Esophagus squamous epithelium (tissue), 5 donors: ENCODE data around the gene ZNF507. TPM values are rescaled to one million over a fixed set of nuclear protein-coding genes. Genes with fewer than 3 reads are reported as not detected.

Experiments used
- DNase-seq: peaks from one replicate; lab custom pipeline; 2025; lab: John Stamatoyannopoulos, UW
- H3K27ac ChIP-seq, 4 donors: fragments of 200-600 bp; sonication (generic); one replicate each; pipeline ENCODE4 v1.5.1; 2016 to 2019; ENCODE audit warnings: mild to moderate bottlenecking in 1 of 4
- H3K27me3 ChIP-seq, 4 donors: fragments of 200-600 bp; sonication (generic); 1 replicate in 3 of 4; 2 replicates in 1 of 4; pipeline versions ENCODE4 v1.5.1 to v1.6.0; 2017 to 2021; ENCODE audit warnings: antibody characterized with exemption in 1 of 4
- H3K36me3 ChIP-seq, 3 donors: fragments of 200-600 bp; sonication (generic); one replicate each; pipeline ENCODE4 v1.5.1; 2016 to 2019
- H3K4me1 ChIP-seq, 3 donors: fragments of 200-600 bp; sonication (generic); one replicate each; pipeline ENCODE4 v1.5.1; 2017 to 2019
- H3K4me3 ChIP-seq, 4 donors: fragments of 200-600 bp; sonication (generic); 1 replicate in 3 of 4; 2 replicates in 1 of 4; pipeline ENCODE4 v1.5.1; 2016 to 2019; ENCODE audit warnings: mild to moderate bottlenecking in 2 of 4, moderate library complexity in 1 of 4
- H3K9me3 ChIP-seq, 3 donors: fragments of 200-600 bp; sonication (generic); one replicate each; pipeline ENCODE4 v1.5.1; 2016 to 2019
- CTCF ChIP-seq, 6 experiments: fragments of 450-650 bp in 4 of 6; fragments of 200-600 bp in 2 of 6; sonication (generic) in 2 of 6; IDR thresholded peaks; one replicate each; pipeline ENCODE4 v1.5.1; 2016 to 2019; ENCODE audit warnings: antibody characterized with exemption in 6 of 6, mild to moderate bottlenecking in 4 of 6, moderate library complexity in 4 of 6
- POLR2A ChIP-seq, 4 donors: fragments of 450-650 bp; IDR thresholded peaks; one replicate each; pipeline ENCODE4 v1.6.1; 2017; ENCODE audit warnings: antibody characterized with exemption in 4 of 4, mild to moderate bottlenecking in 4 of 4, moderate library complexity in 3 of 4
- WGBS, 2 donors: methylation state at CpG; one replicate each; pipeline ENCODE4 v1.1.5; 2018; 5-methylcytosine and 5-hydroxymethylcytosine counted together
- intact Hi-C: fragments of 100-400 bp; cut with DNase I; formaldehyde crosslinking; loops from one replicate; pipeline ENCODE4 v1.15.0; 2022
- total RNA-seq, 4 donors: library from RNA; depleted of rRNA; stranded (reverse); fragments of >200 nt; gene quantifications; one replicate each; pipeline ENCODE4 v1.1.0, GENCODE V29; 2016
- donor health status: DM: yes; HTN: yes; CAD: no.

The ZNF507 gene
- total RNA-seq, 4 donors from 2014 or later = 5.1 to 19.8 (median 9.3) TPM

DNA sequence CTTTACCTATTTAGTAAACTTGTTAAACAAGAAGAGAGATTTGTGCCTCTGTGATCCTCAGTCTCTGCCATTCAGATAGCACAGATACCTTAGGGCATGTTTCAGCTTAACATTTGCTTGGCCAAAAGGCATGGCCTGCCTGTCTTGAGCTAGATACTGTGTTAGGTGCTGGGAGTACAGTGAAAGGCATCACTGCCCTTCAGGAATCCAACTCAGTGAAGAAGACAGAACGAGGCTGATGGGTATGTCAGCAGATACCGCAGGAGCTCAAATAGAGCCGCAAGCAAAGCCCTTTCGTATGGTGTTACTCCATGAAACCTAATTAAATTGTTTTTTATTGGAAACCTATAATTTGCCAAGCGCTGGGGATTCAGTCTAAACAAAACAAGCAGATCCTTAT, 12.9 kb downstream of the ZNF507 start:
- intact Hi-C loops = no loop called here
- DNase-seq = no peak
- 95 to 96% methylated on average over 5 of the region's 5 CpGs for WGBS, 2 donors
- Histone ChIP-seq H3K27me3 (no peaks in the 10 kb centered on the region), H3K27ac (no peak overlapping the region), H3K36me3 (peaks cover 3 to 89% (median 5%) of the 10 kb centered on the region in 3 donors), H3K4me1 (peaks cover 13 to 53% (median 14%) of the 10 kb centered on the region in 3 donors), H3K9me3 (no peaks in the 10 kb centered on the region), H3K4me3 (no peak overlapping the region)
- TF ChIP-seq CTCF (IDR thresholded peaks at IDR 0.05) = no peak
- no peak for TF ChIP-seq POLR2A (IDR thresholded peaks at IDR 0.05)

DNA sequence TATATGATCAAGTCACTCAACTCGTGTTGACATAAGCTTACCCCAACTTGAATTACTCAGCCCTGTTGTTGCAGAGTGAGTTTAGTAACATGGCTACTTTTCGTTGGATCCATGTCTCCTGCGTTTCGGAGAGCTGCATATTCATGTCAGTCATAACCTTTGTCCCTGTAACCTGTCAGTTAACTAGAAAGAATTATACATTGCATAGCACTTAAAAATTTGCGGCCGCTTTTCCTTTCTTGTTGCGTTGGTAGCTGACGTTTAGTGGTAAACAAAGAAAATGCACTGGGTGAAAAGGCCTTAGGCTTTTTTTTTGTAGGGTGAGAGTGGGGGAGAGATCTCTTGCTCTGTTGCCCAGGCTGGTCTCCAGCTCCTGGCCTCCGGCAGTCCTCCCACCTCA, 14.2 kb downstream of the ZNF507 start:
- TF ChIP-seq POLR2A (IDR thresholded peaks at IDR 0.05) (no peak), CTCF (IDR thresholded peaks at IDR 0.05) (no peak)
- DNase-seq = no peak
- WGBS, 2 donors = 91 to 92% methylated on average over 8 to 9 of the region's 9 CpGs
- intact Hi-C loops = no loop called here
- H3K9me3 ChIP-seq = no peaks in the 10 kb centered on the region
- H3K27ac ChIP-seq = no peak overlapping the region
- no peak overlapping the region for H3K4me3 ChIP-seq
- H3K36me3 ChIP-seq = peaks cover 0 to 84% (median 0%) of the 10 kb centered on the region in 3 donors
- peaks cover 20 to 51% (median 20%) of the 10 kb centered on the region in 3 donors for H3K4me1 ChIP-seq
- H3K27me3 ChIP-seq = no peaks in the 10 kb centered on the region

- Histone ChIP-seq H3K4me3 (no peak overlapping the region), H3K4me1 (peaks cover 20 to 30% (median 20%) of the 10 kb centered on the region in 3 donors), H3K36me3 (peaks cover 0 to 88% (median 0%) of the 10 kb centered on the region in 3 donors), H3K9me3 (no peaks in the 10 kb centered on the region), H3K27ac (peak overlapping the region in 2 of 4 donors; percentile 77 to 79), H3K27me3 (no peaks in the 10 kb centered on the region)
- TF ChIP-seq CTCF (IDR thresholded peaks at IDR 0.05) = no peak
- no peak for TF ChIP-seq POLR2A (IDR thresholded peaks at IDR 0.05)
- no peak for DNase-seq
- 92% methylated on average over 7 to 8 of the region's 9 CpGs for WGBS, 2 donors
- intact Hi-C loops = no loop called here
Measured at GRCh38 chr19:32361574-32362317, 16.3 kb downstream of the ZNF507 start.

DNA sequence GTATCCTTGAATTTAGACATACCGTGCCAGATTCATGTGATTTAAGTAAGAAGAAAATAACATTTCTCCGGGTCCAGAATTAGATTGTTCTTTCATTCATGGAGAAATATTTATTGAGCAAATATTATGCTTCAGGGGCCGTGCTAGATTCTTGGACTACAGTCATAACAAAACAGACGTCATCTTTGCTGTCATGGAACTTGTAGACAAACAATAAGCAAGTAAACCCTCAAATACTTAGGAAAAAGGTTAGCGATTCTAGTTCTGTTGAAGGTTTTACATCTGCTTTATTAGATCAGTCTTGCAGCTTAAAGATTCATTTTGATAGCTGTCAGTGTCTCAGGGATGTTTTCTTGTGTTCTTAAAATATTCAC, 16.9 kb downstream of the ZNF507 start:
- Histone ChIP-seq H3K27me3 (no peaks in the 10 kb centered on the region), H3K4me3 (no peak overlapping the region), H3K36me3 (peaks cover 0 to 88% (median 0%) of the 10 kb centered on the region in 3 donors), H3K4me1 (peaks cover 20 to 30% (median 20%) of the 10 kb centered on the region in 3 donors), H3K9me3 (no peaks in the 10 kb centered on the region), H3K27ac (peak overlapping the region in 2 of 4 donors; percentile 77 to 79)
- TF ChIP-seq CTCF (IDR thresholded peaks at IDR 0.05) (no peak), POLR2A (IDR thresholded peaks at IDR 0.05) (no peak)
- no peak for DNase-seq
- 72 to 80% methylated on average over 5 of the region's 5 CpGs for WGBS, 2 donors
- intact Hi-C loops = no loop called here

DNA sequence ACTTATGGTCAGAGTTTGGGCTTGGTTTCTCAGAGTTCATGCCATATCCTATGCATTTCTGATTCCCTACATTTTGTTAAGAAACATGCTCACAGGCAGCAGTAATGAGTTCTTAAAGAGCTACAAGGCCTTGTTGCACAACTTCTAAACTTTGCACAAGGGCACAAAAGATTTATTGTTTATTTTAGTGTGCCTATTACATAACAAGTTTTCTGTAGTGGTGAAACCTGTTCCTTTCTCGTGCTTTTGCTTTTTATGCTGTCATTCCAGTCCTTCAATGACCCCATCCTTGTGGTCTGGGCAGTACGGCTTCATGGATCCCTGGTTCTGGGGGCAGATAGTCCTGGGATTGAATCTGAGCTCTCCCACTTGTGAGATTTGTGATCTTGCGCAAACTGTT, 17.8 kb downstream of the ZNF507 start:
- H3K4me3 ChIP-seq = no peak overlapping the region
- DNase-seq = no peak
- H3K36me3 ChIP-seq = peaks cover 0 to 85% (median 0%) of the 10 kb centered on the region in 3 donors
- H3K27me3 ChIP-seq = no peaks in the 10 kb centered on the region
- intact Hi-C loops = no loop called here
- TF ChIP-seq POLR2A (IDR thresholded peaks at IDR 0.05) = no peak
- TF ChIP-seq CTCF (IDR thresholded peaks at IDR 0.05) = no peak
- no peaks in the 10 kb centered on the region for H3K9me3 ChIP-seq
- peak overlapping the region; percentile 63 to 79 (median 72) for H3K27ac ChIP-seq
- WGBS, 2 donors = 31 to 36% methylated on average over 3 of the region's 3 CpGs
- H3K4me1 ChIP-seq = peaks cover 20 to 30% (median 20%) of the 10 kb centered on the region in 3 donors
